GM19463 (cell line): ENCODE results near the gene RIMS1.
"Not testable (repeated sequence)": the region's sequence is repeated elsewhere in the genome, so short reads cannot be mapped to it uniquely, and the experiment has no call there.

Experiments
- ATAC-seq: cut with Tn5 transposase; IDR thresholded peaks from one replicate; pipeline ENCODE4 v1.9.1; 2021; ENCODE audit warnings: mild to moderate bottlenecking, moderate library complexity; ENCODE audit not compliant: unreplicated experiment

The RIMS1 gene

DNA sequence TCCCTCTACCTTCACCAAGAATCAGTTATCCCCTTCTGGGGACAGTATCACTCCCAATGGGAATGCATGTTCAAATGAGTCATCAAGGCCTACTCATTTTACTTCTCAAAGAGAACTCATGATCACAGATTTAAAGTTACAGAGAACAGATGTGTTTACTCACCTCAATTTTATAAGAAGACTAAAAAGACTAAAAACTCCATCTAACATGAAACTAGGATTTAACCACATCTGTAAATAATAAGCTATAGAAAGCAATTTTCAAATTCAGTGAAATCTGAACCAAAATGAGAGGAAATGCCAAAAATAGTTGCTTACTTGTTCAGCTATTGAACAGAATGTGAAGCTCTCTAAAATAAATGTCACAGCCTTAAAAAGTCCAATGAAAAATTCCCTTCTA is 435.4 kb downstream of the RIMS1 start:
- no peak for ATAC-seq

DNA sequence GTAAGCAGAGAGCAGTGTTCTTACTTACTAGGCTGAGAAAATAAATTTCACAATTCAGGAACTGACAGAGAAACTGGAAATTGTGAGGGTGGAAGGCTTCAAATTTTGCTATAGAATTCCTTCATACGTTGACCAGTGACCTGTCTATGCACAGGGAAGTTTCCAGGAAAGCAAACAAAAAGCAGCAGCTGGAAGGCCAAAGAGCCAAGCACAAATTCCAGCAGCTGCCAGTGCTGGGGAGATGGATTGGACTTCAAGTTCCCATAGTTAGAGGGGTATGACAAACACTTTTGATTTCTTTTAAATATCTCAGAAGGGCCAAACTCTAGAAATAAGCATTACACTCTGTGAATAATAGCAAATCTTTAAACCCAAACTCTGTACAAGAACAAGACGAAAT is 436.4 kb downstream of the RIMS1 start:
- no peak for ATAC-seq

DNA sequence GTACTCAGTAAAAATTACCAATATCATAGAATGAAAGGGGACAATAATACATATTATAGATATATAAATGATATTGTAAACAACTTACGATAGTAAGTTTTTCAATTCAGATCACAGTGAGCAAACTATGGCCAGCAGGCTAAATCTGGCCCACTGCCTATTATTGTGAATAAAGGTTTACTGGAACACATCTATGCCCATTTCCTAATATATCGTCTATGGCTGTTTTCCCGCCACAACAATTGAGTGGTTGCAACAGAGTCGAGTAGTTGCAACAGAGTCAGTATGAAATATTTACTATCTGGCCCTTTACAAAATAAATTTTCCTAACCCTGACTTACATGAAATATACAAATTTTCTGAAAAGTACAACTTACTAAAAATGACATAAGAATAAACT is 438.2 kb downstream of the RIMS1 start:
- no peak for ATAC-seq

DNA sequence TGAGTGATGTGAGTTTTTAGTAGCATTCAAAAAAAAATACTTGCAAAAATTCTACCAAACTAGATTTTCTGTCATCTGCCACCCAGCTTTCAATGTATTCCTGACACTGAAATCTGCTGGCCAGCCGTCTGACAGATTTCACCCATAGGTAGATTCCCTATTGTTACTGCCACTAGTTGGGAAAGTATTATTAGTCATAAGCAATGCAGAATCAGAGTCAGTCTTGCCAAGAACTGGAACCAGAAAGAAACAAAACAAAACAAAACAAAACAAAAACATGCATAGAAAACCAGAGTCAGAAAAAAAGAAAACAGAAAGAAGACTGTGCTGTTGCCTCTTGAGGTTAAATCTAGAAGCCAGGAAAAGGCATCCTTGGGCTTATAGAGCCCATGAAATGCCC is 442.4 kb downstream of the RIMS1 start:
- no peak for ATAC-seq

DNA sequence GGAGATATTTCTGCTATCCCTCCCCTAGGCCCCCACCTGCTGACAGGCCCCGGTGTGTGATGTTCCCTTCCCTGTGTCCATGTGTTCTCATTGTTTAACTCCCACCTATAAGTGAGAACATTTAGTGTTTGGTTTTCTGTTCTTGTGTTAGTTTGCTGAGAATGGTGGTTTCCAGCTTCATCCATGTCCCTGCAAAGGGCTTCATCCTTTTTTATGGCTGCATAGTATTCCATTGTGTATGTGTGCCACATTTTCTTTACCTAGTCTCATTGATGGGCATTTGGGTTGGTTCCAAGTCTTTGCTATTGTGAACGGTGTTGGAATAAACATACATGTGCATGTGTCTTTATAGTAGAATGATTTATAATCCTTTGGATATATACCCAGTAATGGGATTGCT is 448.9 kb downstream of the RIMS1 start:
- not testable (repeated sequence) for ATAC-seq

DNA sequence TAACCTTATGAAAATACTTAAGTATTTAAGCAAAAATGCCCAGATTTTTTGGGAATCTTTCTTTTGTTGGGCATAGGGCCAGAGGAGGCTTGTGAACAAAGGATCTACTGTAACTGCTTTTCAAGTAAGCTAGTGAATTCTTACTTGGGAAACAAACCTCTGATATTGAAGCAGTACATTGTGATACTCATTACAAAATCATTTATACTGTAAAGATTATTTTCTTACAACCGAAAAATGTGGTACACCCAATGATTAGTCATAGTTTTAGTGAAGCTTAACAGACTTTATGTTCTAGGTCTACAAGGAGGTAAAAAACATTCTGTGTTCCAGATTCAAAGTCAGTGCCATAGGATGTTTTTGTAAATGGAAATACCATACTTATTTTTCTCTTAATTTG is 462.6 kb downstream of the RIMS1 start:
- ATAC-seq, result no peak

DNA sequence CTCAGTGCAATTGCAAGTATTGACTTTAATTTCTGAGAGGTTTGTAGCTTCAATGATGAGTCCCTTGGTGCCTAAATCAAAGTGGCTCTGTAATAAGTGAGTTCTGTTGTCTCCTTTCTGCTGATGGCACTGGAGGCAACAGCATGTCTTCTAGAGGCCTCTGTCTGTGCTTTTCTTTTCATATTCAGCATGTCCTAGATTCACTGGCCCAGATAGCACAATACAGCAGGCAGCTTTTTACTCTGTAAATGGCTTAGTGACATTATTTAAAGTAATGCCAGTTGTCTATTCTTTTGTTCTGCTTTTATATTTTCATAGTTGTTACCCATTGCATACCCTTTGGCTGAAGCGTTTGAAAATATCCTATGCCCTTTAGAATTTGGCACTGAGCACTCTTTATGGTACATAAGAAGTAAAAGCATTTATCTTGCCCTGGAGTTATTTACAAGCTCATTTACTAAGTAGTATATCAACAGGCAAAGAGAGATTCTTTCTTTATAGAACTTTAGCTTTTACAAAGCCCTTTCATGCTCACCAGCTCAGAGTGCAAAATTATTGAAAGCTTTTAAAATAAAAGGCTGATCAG is 464.0 kb downstream of the RIMS1 start:
- ATAC-seq, result no peak

DNA sequence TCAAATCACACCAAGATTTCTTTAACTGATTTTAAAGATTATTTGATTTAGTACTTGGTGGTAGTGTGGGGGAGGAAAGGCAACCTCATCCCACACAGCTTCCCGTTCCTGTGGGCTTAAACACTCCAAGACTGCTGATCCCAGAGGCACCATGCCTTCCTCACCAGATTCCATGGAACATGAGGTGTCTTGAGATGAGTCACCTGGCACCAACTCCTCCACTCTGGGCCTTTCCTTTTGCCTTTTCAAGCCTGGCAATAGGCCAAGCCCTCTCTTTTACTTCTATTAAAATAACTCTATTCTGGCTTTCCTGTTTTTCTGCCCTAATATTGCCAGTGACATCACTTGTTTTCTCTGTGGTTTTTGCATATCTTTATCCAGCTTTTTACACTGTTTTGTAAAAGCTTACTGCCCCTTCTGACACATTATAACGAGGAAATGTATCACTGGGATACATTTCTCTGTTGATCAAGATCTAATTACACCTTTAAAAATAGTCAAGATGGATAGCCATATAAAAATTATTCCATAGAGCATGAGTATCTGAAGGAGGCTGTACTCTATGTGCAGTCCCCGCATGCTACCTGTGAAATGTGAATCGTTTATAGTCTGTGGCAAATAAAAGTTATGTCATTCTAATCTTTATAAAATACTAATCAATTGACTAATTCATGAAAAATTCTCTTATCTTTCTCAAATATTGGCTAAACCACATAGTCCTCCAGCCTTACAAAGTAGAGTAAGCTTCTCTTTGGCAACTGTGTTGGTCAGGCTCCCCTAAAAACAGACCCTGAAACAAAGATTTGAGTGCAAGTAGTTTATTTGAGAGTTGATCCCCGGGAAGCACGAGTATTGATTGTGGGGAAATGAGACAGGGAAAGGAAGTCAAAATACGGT is 477.7 kb downstream of the RIMS1 start:
- no peak for ATAC-seq

DNA sequence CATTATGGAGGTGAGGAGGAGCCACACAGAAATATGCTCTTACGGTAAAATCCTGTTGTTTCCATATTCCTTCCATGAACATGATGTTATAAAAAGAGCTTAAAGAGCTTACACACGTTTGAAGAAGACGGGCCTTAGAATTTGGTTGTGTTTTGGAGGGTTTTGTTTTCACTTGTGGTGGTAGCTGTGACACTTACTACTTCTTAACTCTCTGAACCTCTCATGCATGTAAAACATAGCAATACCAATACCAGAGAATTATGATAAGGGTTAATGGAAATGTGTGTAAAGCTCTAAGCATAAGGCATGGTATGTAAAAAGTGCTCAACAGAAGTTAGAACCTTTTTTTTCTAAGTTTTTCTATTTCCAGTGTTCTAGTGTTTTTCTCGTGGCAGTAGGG is 479.4 kb downstream of the RIMS1 start:
- ATAC-seq, result no peak

DNA sequence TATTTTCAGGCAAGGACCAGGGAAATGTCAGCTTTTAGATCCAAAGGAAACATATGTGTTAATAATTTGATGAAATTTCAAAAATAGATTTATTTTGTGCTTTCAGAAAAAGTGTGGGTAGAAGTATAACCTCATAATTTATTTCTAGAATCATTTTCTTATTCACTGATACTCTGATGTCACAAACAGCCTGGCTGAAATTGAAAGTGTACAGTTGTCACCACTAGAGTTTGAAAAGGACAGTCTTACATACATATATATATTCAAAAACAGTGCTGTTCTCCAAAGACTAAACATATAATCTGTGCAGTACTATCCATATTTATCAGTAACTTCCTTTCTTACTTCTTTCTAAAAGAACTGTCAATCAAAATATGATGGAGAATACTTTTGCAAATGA is 481.1 kb downstream of the RIMS1 start:
- no peak for ATAC-seq

DNA sequence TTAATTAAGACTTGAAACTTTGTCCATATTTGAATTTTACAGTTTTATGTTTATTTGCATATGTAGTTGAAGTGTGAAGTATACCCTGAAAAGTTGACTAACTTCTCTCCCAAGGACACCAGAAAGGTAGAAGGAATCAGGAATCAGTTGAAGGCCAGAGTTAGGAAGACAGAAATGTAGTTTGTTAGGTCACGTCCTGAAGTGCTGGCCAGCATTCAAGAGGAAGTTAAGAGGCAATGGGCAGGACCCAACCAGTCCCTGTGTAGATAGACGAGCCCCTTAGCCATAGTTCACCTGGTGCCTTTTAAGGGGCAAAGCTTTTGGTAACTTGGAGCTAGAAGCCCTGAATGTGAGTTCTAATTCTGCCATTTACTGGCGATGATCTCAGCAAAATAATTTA is 485.1 kb downstream of the RIMS1 start:
- ATAC-seq, result no peak

DNA sequence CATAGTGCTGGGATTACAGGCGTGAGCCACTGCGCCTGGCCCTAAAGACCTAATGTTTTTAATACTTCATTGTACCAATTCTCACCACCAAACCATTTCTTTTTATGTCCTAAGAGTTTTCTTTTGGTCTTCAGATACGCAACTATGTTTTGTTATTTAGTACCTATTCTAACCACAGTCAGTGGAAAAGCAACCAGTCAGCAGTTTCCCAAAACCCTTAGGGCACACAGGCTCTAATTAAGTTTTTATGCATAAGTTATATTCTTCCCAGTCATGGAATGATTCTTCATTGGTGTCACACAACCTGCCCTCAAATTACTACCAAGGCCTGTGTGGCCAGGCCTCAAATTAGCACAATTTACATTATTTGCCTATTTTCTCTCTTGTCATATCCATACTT is 487.8 kb downstream of the RIMS1 start:
- ATAC-seq, result no peak

DNA sequence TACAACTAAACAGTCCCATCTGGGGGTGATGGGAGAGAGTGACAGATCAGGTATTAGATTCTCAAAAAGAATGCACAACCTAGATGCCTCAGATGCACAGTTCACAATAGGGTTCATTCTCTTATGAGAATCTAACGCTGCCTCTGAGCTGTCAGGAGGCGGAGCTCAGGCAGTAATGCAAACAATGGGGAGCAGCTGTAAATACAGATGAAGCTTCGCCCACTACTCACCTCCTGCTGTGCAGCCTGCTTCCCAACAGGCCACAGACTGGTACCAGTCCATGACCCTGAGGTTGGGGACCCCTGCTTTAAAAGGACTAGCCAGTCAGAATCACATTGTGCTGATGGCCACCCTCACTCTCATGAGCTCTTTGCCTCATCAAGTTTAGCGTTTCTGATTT is 488.5 kb downstream of the RIMS1 start:
- no peak for ATAC-seq

DNA sequence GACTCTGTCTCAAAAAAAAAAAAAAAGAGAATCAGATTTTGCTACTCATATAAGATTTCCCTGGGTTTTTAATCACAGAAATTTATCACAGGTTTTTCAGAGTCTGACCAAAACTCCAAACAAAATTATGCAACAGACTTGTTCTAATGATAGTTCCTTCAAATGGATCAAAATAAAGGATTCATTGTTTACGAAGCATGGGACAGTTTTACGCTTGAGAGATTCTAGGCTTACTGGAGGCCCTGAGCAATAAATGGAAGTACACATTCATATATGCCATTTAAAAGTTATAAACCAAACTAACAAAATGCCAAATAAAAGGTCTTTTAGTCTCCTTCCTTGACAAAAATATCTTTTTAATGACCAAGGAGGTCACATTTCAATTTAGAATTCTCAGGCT is 490.4 kb downstream of the RIMS1 start:
- ATAC-seq, result no peak

DNA sequence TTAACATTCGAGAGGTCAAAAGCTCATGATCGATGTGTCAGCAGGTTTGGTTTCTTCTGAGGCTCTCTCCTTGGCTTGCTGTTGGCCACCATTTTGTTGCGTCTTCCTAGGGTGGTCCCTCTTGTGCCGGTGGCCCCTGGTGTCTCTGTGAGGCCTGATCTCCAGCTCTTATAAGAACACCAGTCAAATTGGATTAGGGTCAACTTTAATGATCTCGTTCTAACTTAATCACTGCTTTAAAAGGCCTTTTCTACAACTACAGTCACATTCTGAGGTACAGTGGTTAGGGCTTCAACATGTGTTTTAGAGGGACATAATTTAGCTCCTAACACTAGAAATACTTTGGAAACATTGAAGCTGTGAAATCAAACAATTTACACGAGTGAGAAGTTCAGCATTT is 494.7 kb downstream of the RIMS1 start:
- no peak for ATAC-seq

DNA sequence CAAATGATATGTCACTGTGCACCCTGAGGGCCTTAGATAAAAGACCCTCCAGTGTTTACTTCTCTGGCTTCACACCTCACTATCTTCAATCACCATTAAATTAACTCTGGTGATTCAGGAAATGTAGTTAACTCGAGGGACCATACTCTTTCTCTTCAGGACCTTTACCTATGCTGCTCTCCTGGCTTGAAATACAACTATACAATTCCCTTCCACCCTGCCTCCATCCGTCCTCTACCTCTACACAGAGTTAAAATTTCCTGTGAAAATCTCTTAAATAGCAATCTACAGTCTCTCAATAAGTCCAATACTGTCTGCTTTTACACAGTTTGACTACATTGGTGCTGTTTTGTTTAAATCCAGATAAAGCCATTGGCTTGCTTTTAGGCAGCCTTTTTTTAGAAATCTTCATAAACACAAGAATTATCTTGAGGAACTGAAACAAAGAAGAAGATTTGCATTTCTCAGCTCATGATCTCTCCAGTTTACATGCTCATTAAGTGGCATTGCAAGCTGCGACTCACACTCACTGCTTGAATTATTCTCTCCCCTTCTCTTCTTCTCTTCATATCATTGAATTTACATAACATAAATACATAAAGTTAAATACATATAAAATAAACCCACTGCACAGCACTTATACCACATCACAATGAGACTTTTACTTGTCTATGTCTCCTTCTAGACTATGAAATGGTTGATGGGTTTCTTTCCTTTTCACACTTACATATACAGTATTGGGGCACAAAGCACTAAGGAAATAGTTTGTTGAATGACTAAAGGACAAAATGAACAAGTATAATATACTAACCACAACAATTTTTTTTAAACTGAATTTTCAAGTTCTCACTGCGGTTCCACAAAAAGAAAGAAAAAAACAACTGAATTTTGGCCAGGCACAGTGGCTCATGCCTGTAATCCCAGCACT is 496.5 kb downstream of the RIMS1 start:
- ATAC-seq, result peak; percentile 95

DNA sequence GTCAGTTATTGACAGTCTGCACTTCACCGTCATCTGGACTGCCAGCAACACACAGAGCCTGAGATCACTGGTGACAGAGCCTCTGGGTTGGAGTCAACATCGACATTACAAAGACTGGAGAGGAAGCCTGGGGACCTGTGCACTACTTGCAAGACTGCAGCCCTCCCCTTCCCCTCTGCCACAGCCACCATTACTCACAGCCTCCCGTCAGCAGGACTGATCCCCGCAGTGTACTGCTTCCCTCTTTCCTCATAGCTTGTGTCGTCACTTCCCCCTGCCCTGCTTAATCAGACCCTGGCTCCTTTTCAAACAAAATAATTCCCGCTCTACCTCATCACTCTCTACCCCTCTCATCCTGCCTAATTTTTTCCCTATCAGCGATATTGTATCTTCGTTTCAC is 500.0 kb downstream of the RIMS1 start:
- no peak for ATAC-seq

DNA sequence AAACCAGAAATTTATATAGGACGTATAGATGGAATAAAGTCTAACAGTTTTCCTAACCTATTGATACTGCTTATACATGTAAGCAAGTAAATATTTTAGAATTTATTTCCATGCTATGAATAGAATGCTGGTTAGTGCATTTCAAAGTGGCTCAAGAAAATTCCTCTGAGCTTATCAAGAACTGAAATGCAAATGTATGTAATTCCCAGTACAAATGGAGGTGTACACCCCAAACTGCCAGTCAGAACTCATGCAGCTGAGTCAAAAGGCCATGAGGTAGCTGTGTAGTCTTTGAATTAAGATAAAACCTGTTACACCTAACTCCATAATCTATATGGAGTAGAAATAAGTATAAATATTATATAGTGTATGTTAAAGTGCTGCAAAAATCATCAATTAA is 503.3 kb downstream of the RIMS1 start:
- ATAC-seq, result no peak

DNA sequence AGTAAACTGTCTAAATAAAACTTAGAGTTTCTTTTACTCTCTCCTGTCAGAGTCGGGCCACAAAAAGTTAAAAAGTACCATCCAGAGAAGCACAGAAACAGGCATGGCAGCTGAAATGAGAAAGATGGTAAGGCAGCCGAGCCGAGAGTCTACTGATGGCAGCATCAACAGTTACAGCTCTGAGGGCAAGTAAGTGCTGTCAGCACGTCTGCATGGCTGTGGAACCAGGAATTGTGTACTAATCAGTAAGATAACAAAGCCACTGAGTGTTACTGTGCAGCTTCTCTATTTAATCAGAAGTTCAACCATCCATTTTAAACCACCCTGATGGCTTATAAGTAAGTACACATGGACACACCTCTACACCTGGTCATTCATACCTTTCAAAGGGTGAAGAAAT is 504.2 kb downstream of the RIMS1 start:
- ATAC-seq, result no peak

DNA sequence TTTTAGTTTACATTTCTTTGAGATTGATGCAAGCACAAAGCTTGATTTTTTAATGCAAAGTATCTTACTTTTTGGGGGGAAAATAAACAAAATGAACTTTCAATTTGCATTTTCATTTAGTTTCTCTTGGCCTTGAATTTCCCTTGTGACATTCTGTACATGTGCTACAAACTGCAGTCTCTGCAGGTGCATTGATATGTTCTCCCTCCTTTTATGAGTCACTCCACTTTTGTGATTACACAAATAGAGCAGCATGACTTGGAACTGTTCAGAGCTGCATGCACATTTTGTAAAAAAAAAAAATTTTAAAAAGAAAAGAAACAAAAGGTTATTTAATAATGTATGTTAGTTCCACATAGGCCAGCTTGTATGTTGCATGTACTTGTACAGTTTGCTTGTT is 515.5 kb downstream of the RIMS1 start:
- ATAC-seq, result no peak

DNA sequence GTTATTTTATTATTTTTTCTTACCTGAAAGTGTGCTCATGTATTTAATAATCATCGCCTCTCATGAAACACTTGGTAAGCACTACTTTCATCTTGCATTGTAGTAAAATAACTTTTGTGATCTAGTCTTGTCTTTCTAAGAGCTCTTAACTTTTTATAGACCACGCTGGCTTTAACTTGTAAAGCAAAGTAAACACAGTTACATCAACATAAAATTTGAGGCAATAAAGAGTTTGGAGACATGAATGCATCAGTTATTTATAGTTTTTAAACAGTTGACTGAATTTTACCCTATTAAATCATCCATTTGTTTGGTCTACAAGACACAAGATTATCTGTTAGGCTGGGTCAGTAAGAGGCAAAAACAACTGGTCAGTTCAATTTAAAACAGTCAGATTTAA is 517.1 kb downstream of the RIMS1 start:
- no peak for ATAC-seq

DNA sequence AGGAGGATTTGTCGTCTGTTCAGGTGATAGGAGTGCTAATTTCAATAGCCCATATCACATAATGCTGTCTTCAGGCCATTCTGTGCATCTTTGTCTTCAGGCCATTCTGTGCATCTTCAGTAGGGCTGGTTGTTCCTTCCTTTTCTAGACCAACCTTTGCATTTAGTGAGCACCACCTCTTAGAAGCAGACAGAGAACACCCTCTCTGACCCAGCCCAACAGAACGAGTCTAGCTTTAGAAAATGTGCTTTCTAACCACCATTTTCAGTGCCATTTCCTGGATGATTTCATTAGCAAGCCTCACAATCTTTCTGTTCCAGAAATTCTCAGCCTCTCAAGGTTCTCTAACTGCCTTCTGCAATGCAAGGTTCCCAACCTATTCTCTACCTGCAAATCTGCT is 520.2 kb downstream of the RIMS1 start:
- ATAC-seq, result no peak
